HepG2 (cell line): ENCODE results near the gene FUT6. TPM values are rescaled to one million over a fixed set of nuclear protein-coding genes. Genes with fewer than 3 reads are reported as not detected.

Experiments
- ASH2L ChIP-seq: fragments of 300-600, 200-600 bp; sonication (generic); IDR thresholded peaks from 2 replicates; pipeline ENCODE4 v1.7.0; 2017; ENCODE audit warnings: low read depth, mild to moderate bottlenecking, moderate library complexity, mixed read lengths, low read length; ENCODE audit not compliant: insufficient read length
- DNMT1 ChIP-seq: sonication (generic); formaldehyde crosslinking; IDR thresholded peaks from 2 replicates; pipeline ENCODE4 v1.5.1; 2020; ENCODE audit warnings: mild to moderate bottlenecking, missing genetic modification reagents
- DR1 ChIP-seq: sonication (generic); formaldehyde crosslinking; IDR thresholded peaks from 2 replicates; pipeline ENCODE4 v1.8.0; 2021; ENCODE audit warnings: mild to moderate bottlenecking, missing genetic modification reagents, inconsistent platforms
- EEA1 ChIP-seq: sonication (generic); formaldehyde crosslinking; IDR thresholded peaks from 2 replicates; pipeline ENCODE4 v1.5.1; 2020; ENCODE audit warnings: mild to moderate bottlenecking, missing genetic modification reagents, borderline replicate concordance
- GATAD1 ChIP-seq: IDR thresholded peaks from 2 replicates; pipeline ENCODE4 v1.6.1; 2016; ENCODE audit warnings: missing genetic modification reagents, missing compliant biosample characterization
- GTF3A ChIP-seq: sonication (generic); formaldehyde crosslinking; conservative IDR thresholded peaks from 2 replicates; pipeline ENCODE4 v1.4.0; 2020; ENCODE audit warnings: mild to moderate bottlenecking, missing genetic modification reagents
- HMG20B ChIP-seq: conservative IDR thresholded peaks from 2 replicates; pipeline ENCODE4 v1.6.1; 2016; ENCODE audit warnings: missing genetic modification reagents, missing compliant biosample characterization
- JDP2 ChIP-seq: sonication (generic); formaldehyde crosslinking; IDR thresholded peaks from 2 replicates; pipeline ENCODE4 v1.8.1; 2022; ENCODE audit warnings: missing genetic modification reagents, borderline replicate concordance
- JUNB ChIP-seq: sonication (generic); formaldehyde crosslinking; IDR thresholded peaks from 2 replicates; pipeline ENCODE4 v1.8.0; 2022; ENCODE audit warnings: missing genetic modification reagents, mild to moderate bottlenecking, borderline replicate concordance
- NAIF1 ChIP-seq: sonication (generic); formaldehyde crosslinking; IDR thresholded peaks from 2 replicates; pipeline ENCODE4 v1.5.0; 2020; ENCODE audit warnings: mild to moderate bottlenecking, missing genetic modification reagents, borderline replicate concordance
- PHF21A ChIP-seq: sonication (generic); formaldehyde crosslinking; IDR thresholded peaks from 2 replicates; pipeline ENCODE4 v1.5.0; 2020; ENCODE audit warnings: mild to moderate bottlenecking, missing genetic modification reagents
- RARG ChIP-seq: sonication (generic); formaldehyde crosslinking; IDR thresholded peaks from 2 replicates; pipeline ENCODE4 v1.4.0; 2020; ENCODE audit warnings: low read depth, mild to moderate bottlenecking, missing genetic modification reagents
- RBM22 ChIP-seq: fragments of 200-400 bp; formaldehyde crosslinking; optimal IDR thresholded peaks from 2 replicates; pipeline ENCODE3; 2017; ENCODE audit warnings: mild to moderate bottlenecking, low read length, moderate library complexity
- REL ChIP-seq: sonication (generic); formaldehyde crosslinking; conservative IDR thresholded peaks from 2 replicates; pipeline ENCODE4 v1.8.0; 2022; ENCODE audit warnings: mild to moderate bottlenecking, missing genetic modification reagents, moderate library complexity
- SETDB1 ChIP-seq: sonication (generic); formaldehyde crosslinking; IDR thresholded peaks from 2 replicates; pipeline ENCODE4 v1.5.1; 2020; ENCODE audit warnings: missing genetic modification reagents, mild to moderate bottlenecking, borderline replicate concordance
- SP4 ChIP-seq: sonication (generic); formaldehyde crosslinking; IDR thresholded peaks from 2 replicates; pipeline ENCODE4 v1.8.1; 2023; ENCODE audit warnings: mild to moderate bottlenecking, missing genetic modification reagents
- TARDBP ChIP-seq: sonication (generic); formaldehyde crosslinking; IDR thresholded peaks from 2 replicates; pipeline ENCODE4 v1.8.0; 2022; ENCODE audit warnings: mild to moderate bottlenecking, missing genetic modification reagents
- ZNF274 ChIP-seq: sonication (generic); formaldehyde crosslinking; IDR thresholded peaks from 2 replicates; pipeline ENCODE4 v1.5.1; 2020; ENCODE audit warnings: mild to moderate bottlenecking, missing genetic modification reagents
- ZNF451 ChIP-seq: sonication (generic); formaldehyde crosslinking; IDR thresholded peaks from 2 replicates; pipeline ENCODE4 v1.5.0; 2020; ENCODE audit warnings: mild to moderate bottlenecking, missing genetic modification reagents
- ZNF556 ChIP-seq: sonication (generic); formaldehyde crosslinking; IDR thresholded peaks from 2 replicates; pipeline ENCODE4 v1.4.0; 2020; ENCODE audit warnings: mild to moderate bottlenecking, missing genetic modification reagents, borderline replicate concordance
- ZNF570 ChIP-seq: sonication (generic); formaldehyde crosslinking; IDR thresholded peaks from 2 replicates; pipeline ENCODE4 v1.4.0; 2020; ENCODE audit warnings: mild to moderate bottlenecking, missing genetic modification reagents, borderline replicate concordance
- ZNF768 ChIP-seq: sonication (generic); formaldehyde crosslinking; IDR thresholded peaks from 2 replicates; pipeline ENCODE4 v1.4.0; 2020; ENCODE audit warnings: missing genetic modification reagents
- polyA plus RNA-seq, 8 experiments: library from polyadenylated mRNA; depleted of rRNA in 3 of 8; stranded (reverse) in 7 of 8; unstranded in 1 of 8; fragments of >200 nt; fragmentation: Illumina TruSeq in 4 of 8; extraction: Trizol in 4 of 8; gene quantifications; 2 replicates each; pipeline versions ENCODE4 v1.2.1 to v1.2.3, GENCODE V29; 2011 to 2016; ENCODE audit warnings: low read depth in 4 of 8, missing spikeins in 1 of 8, mixed read lengths in 1 of 8; ENCODE audit not compliant: insufficient read depth in 1 of 8
- total RNA-seq, 5 experiments: library from RNA; depleted of rRNA; stranded (reverse); fragments of >200 nt; fragmentation: Illumina TruSeq; extraction: Trizol; gene quantifications; 2 replicates each; pipeline ENCODE4 v1.2.3, GENCODE V29; 2016; ENCODE audit warnings: low read depth in 1 of 5
- TF ChIP-seq, protein P1 (sequence below): sonication (generic); formaldehyde crosslinking; IDR thresholded peaks from 2 replicates; pipeline ENCODE4 v1.4.0; 2020; ENCODE audit warnings: mild to moderate bottlenecking, low read depth, missing genetic modification reagents
- TF ChIP-seq, protein P2 (sequence below): sonication (generic); formaldehyde crosslinking; conservative IDR thresholded peaks from 2 replicates; pipeline ENCODE4 v1.8.0; 2022; ENCODE audit warnings: low read depth, missing genetic modification reagents
- TF ChIP-seq, protein P3 (sequence below): sonication (generic); formaldehyde crosslinking; IDR thresholded peaks from 2 replicates; pipeline ENCODE4 v1.4.0; 2020; ENCODE audit warnings: missing genetic modification reagents

The FUT6 gene
- total and polyA plus RNA-seq, 2 of the 13 experiments (the other 11 are each of a cell fraction or from before 2014, with no cell fraction given), result 8.2 to 27.7 TPM

DNA sequence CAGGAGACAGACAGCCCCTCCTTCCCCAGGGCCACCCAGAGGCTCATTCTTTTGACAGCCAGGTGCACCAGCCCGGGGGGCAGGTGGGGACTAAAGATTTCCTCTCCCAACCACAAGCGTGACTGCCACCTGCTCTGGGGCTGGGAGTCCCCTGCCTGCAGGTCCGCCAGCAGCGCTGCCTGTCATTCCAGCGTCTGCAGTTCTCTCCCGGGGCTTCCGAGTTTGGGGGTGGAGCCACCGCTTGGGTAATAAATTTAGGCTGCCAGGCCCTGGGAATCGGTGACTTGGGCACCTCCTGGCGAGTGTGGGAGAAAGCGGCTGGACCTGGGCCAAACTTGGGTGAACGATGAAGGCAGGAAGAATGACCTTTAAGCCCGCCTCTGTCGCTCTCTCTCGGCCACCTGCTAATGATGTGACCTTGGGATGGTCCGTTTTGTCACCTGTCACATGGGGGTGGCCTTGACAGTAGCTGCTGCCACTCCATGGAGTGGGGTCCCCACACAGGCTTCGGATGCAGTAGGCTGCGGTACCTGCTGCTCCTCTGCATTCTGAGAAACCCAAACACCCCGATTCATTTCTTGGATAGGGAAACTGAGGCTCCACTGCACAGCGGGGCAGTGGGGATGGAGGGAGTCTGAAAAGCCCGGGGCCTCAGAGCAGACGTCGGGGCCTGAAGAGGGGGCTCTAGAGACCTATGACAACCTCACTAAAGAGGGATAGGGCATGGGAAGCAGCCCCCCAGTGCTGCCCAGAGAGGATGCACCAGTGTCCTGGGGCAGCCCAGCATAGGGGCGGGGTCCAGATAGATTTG lies 12.8 kb downstream of the FUT6 start (continued):
- TF ChIP-seq GTF3A, result 0 out of 2 replicates have a peak, but pooled peaks have one; percentile 82
- no peak for TF ChIP-seq SP4 (CRISPR knock-in tag)
- TF ChIP-seq RARG (CRISPR knock-in tag), result no peak
- TF ChIP-seq ZNF556 (CRISPR knock-in tag), result 0 out of 2 replicates have a peak, but pooled peaks have one; percentile 64
- no peak; the same call in 1 of the 2 replicates for TF ChIP-seq HMG20B (CRISPR knock-in tag)
- TF ChIP-seq JUNB (CRISPR knock-in tag), result no peak
- TF ChIP-seq EEA1 (CRISPR knock-in tag), result no peak
- TF ChIP-seq NAIF1 (CRISPR knock-in tag), result no peak
- TF ChIP-seq, protein P1, sequence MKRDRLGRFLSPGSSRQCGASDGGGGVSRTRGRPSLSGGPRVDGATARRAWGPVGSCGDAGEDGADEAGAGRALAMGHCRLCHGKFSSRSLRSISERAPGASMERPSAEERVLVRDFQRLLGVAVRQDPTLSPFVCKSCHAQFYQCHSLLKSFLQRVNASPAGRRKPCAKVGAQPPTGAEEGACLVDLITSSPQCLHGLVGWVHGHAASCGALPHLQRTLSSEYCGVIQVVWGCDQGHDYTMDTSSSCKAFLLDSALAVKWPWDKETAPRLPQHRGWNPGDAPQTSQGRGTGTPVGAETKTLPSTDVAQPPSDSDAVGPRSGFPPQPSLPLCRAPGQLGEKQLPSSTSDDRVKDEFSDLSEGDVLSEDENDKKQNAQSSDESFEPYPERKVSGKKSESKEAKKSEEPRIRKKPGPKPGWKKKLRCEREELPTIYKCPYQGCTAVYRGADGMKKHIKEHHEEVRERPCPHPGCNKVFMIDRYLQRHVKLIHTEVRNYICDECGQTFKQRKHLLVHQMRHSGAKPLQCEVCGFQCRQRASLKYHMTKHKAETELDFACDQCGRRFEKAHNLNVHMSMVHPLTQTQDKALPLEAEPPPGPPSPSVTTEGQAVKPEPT, result peak; percentile 75
- TF ChIP-seq REL, result 0 out of 2 replicates have a peak, but pooled peaks have one; percentile 49
- 0 out of 2 replicates have a peak, but pooled peaks have one; percentile 83 for TF ChIP-seq ZNF451 (CRISPR knock-in tag)
- TF ChIP-seq JDP2, result no peak
- TF ChIP-seq ZNF768 (CRISPR knock-in tag), result peak; percentile 99
- no peak for TF ChIP-seq ZNF274
- no peak for TF ChIP-seq SETDB1 (CRISPR knock-in tag)
- TF ChIP-seq RBM22, result no peak
- TF ChIP-seq TARDBP (CRISPR knock-in tag), result peak; percentile 72; the same call in 1 of the 2 replicates
- no peak for TF ChIP-seq ZNF570 (CRISPR knock-in tag)
- peak; percentile 82 for TF ChIP-seq PHF21A (CRISPR knock-in tag)
- TF ChIP-seq DNMT1 (CRISPR knock-in tag), result no peak; the same call in 1 of the 2 replicates
- TF ChIP-seq, protein P2, sequence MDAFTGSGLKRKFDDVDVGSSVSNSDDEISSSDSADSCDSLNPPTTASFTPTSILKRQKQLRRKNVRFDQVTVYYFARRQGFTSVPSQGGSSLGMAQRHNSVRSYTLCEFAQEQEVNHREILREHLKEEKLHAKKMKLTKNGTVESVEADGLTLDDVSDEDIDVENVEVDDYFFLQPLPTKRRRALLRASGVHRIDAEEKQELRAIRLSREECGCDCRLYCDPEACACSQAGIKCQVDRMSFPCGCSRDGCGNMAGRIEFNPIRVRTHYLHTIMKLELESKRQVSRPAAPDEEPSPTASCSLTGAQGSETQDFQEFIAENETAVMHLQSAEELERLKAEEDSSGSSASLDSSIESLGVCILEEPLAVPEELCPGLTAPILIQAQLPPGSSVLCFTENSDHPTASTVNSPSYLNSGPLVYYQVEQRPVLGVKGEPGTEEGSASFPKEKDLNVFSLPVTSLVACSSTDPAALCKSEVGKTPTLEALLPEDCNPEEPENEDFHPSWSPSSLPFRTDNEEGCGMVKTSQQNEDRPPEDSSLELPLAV, result no peak
- TF ChIP-seq GATAD1 (CRISPR knock-in tag), result peak; percentile 48; the same call in 1 of the 2 replicates
- no peak for TF ChIP-seq DR1
- TF ChIP-seq, protein P3, sequence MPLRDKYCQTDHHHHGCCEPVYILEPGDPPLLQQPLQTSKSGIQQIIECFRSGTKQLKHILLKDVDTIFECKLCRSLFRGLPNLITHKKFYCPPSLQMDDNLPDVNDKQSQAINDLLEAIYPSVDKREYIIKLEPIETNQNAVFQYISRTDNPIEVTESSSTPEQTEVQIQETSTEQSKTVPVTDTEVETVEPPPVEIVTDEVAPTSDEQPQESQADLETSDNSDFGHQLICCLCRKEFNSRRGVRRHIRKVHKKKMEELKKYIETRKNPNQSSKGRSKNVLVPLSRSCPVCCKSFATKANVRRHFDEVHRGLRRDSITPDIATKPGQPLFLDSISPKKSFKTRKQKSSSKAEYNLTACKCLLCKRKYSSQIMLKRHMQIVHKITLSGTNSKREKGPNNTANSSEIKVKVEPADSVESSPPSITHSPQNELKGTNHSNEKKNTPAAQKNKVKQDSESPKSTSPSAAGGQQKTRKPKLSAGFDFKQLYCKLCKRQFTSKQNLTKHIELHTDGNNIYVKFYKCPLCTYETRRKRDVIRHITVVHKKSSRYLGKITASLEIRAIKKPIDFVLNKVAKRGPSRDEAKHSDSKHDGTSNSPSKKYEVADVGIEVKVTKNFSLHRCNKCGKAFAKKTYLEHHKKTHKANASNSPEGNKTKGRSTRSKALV (CRISPR knock-in tag), result no peak
- peak; percentile 43 for TF ChIP-seq ASH2L
